ENCODE data around the gene LMOD2.
A peak's percentile ranks its signal among the peaks of the same experiment; 100 is the strongest.
"Not testable (repeated sequence)": the region's sequence is repeated elsewhere in the genome, so short reads cannot be mapped to it uniquely, and the experiment has no call there.

LMOD2 gene, protein sequence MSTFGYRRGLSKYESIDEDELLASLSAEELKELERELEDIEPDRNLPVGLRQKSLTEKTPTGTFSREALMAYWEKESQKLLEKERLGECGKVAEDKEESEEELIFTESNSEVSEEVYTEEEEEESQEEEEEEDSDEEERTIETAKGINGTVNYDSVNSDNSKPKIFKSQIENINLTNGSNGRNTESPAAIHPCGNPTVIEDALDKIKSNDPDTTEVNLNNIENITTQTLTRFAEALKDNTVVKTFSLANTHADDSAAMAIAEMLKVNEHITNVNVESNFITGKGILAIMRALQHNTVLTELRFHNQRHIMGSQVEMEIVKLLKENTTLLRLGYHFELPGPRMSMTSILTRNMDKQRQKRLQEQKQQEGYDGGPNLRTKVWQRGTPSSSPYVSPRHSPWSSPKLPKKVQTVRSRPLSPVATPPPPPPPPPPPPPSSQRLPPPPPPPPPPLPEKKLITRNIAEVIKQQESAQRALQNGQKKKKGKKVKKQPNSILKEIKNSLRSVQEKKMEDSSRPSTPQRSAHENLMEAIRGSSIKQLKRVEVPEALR

DNA sequence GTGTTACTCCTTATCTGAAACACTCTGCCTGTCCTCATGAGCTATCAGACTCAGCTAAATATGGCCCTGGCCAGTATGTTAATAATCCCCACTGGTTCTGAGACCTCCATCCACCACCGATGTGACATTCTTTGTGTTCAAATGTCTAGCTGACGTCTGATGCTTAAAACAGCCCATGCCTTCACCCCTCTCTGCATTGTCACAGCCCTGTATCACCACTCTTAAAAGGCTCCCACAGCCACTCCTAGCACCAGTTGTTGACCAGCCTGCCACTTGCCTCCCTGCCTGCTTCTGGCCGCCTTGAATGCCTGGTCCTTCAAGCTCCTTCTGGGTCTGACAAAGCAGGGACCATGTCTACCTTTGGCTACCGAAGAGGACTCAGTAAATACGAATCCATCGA, at the start of gene LMOD2:
TSS of gene LMOD2 (plus strand) at position 253 of the 400 bp plus-strand sequence. CDS start at position 351, 98 bp downstream.
- DNase-seq: no peak

DNA sequence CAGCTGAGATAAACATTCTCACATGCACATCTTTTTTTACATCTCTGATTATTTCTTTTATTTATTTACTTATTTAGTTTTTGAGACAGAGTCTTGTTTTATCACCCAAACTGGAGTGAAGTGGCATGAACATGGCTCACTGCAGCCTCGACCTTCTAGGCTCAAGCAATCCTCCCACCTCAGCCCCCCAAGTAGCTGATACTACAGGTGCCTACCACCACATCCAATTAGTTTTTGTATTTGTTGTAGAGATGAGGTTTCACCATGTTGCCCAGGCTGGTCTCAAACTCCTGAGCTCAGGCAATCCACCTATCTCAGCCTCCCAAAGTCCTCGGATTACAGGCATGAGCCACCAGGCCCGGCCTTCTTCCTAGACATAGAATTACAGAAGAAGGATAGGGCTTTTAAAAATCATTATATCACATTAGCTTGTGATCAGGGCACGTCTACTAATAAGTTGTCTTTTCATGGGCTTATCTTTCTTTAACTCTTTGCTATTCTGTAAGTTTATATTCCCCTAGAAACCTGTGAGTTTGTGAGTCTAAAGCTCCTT, 48.2 kb upstream of the LMOD2 start:
- no peak for DNase-seq

DNA sequence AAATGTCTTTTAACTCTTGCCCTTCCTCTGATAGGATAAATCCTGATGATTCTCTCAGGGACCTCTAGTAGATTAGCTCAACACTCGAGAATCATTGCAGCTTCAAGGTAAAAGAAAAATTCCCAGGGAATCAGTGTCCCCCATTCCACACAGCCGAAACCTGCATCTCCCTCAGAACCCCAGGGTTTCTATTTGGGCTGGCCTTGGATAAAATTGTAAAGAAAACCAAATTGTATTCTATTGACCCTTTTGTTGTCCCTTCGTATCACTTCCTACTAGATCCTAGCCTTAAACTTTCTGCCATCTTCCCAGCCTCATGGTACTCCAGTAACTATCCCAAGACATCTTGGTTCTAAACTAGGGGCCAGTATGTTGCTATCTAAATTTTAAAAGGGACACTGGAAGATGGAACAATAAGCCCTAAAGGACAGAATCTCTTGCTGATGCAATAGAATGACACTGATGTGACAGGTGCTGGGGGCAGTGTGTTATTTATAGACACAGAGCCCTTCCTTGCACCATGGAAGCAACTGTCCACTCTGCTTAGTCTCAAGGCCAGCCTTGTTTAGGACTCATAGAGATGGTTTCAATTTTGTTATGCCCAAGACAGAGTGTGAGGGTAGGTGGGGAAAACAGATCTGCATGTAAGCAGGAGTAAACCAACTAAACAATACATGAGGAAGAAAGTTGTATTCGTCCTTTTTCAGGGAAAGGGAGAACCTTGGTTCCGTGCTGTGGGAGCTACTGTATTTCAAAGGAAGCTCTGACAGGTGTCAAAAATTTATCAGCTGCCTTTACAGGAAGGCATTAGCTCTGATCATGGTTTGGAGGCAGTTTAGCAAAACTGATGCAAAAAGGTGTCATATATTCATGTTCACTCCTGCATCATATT, 46.4 kb upstream of the LMOD2 start:
- no peak for DNase-seq

DNA sequence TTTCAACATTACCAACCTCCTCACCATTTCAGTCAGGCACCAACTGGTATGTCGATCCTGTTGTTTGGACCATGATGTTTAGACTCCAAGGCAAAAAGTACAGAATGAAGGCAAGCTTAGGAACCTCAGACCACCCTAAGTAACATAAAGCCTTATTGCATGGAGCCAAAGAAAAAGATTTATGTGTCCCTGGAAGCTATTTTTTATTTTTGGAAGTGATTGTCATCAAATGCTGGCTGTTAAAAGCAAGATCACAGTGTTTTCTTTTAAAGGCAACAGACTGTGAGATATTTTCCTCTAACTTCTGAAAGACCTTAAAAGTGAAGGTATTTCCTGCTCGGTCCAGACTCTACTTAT, 45.8 kb upstream of the LMOD2 start:
- no peak for DNase-seq

DNA sequence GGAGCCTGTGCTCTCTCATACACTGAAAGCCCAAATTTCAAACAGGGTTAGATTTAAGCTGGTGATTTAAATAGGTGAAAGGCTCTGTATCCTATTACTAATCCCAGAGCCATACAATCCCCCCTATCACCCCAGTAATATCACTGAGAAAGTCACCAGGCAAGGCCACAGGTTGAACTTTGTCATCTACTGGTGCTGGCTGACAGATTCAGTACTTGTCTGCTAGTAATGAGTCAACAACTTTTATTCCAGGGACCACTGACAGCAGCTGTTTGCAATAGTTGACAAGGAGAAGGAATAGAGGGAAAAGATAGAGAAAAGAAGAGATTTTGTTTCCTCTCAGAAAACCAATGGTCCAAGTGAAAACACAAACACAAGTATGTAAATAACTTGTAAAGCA, 43.6 kb upstream of the LMOD2 start:
- DNase-seq: no peak

DNA sequence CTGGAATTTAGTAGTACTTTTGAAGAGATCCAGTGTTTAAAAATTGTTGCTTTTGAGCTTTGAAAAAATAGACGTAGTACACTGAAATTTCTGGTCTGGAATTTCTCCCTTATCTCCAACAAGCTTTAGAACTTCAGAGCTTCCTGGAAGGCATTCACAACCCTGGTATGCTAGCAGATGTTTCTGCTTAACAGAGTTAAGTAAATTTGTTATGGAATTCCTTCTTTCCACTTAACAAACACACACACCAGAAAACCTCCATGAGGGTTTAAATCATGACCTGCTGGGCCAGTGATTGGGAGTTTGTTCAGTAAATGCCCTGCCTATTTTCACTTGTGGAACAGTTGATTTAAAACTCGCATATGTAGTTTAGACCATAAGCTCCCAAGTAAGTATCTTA, 40.3 kb upstream of the LMOD2 start:
- no peak for DNase-seq

DNA sequence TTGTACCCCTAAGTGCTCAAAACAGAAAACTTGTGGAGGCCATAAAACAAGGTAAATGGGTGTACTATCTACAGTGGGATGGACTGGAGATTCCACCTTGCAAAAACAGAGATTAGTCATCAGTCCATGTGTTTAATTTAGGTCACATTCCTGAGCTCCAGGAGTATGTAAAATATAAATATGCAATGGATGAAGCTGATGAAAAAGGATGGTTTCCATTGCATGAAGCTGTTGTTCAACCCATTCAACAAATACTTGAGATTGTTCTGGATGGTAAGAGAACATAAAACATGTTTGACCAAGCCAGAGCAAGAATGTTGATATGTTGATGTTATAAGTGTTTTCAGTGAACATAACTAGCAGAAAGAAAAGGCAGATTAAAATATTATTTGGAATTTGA, 39.4 kb upstream of the LMOD2 start:
- no peak for DNase-seq

DNA sequence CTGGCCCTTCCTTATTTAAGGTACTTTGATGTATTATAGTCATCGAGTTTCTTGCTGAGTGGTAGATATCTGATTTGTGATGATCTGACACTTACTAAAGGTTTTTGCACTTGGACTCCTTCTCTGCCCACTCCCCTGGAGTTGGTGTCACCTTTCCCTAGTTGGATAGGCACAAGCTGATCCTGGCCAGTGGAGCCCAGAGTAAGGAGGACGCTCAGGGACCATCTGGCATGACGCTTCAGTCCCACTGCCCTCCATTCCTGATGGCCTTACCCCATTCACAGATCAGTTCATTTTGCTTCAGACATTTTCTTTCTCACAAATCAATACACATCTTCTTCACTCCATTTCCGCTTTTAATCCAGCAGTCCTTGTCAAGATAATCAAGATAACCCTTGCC, 34.0 kb upstream of the LMOD2 start:
- DNase-seq: peak; percentile 8

DNA sequence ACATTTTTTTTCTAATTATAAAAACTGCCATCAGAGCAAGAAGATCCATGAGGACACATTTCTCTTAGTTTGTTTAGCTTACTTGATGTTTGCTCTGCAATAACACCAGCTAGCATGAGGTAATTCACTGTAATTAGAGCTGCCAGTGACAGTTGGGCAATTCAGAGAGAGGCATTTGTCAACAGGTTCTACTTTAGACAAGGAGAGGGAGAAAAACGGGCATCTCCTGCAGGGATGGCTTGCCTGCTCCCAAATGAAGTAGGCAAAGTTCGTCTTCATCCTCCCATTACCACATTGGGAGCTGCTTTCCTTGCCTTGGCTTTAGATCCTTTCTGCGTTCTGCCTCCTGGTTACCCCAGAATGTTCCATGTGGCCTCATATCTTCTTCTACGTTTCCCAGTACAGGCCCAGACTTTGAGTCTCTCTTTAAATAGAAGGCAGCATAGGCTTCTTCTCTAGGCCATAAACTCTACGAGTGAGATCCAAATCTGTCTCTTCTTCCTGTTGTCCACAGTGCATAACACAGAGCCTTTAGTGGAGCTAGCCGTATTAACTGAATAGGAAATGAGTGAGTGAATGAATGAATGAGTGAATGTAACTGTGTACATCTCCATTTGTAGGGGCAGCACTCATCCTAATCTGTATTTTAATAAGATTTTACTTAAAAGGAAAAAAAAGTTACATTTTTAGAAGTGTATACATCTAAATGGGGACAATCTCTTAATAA, 32.8 kb upstream of the LMOD2 start:
- peak; percentile 85 for DNase-seq

DNA sequence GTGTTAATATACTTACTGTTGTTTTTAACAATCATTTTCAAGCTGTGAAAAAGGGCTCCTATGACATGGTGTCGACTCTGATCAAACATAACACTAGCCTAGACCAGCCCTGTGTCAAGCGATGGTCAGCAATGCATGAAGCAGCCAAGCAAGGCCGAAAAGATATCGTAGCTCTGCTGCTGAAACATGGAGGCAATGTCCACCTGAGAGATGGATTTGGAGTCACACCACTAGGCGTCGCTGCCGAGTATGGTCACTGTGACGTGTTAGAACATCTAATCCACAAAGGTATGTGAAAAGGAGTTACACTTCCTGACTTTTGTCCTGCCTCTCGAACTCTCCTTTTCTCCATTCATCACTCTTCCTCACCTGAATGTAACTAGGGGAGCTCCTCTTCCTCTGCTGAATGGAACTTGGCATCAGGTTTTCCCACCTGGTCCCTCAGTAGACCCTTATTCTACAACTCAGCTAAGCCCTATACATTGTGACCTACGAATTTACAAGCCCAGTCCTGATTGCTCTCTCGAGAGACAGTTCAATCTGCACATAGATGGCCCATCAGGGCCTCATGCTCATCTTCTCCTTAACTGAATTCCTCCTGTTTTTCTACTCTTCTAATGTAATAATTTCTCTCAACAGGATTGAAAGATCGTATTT, 31.0 kb upstream of the LMOD2 start:
- DNase-seq: no peak

DNA sequence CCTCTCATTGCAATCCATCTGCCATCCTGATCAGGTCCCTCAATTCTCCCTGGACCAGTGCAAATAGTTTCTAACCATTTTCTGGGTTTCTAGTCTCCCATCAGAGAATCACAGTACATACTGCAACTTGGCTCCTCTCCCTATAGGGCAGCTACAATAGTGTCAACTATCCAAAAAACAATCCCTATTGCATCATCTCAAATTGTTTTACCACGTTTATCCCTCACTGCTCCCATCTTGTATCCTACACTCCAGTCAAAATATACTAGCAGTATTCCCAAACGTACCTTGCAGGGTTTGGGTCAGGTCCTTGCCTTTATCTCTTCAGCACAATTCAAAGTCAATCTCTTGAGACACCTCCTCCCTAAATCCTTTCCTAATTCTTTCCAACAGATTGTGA, 30.4 kb upstream of the LMOD2 start:
- no peak for DNase-seq

DNA sequence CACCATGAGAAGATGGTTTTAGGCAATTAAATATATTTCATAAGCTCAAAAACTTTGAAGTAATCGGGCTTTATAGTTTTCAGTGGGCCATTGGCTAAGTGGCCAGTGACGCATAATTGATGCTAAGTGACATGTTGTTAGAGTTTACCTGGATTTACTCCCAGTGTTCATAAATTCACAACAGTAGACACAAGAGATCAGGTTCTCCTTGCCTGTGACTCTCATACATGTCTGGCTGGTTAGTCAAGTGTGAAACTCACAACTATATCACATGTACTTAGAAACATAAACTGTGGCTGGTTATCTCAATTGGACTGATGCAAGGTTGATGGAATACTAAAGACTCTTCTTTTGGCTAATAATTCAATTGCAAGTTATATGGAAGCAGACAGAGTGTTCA, 27.8 kb upstream of the LMOD2 start:
- DNase-seq: no peak

DNA sequence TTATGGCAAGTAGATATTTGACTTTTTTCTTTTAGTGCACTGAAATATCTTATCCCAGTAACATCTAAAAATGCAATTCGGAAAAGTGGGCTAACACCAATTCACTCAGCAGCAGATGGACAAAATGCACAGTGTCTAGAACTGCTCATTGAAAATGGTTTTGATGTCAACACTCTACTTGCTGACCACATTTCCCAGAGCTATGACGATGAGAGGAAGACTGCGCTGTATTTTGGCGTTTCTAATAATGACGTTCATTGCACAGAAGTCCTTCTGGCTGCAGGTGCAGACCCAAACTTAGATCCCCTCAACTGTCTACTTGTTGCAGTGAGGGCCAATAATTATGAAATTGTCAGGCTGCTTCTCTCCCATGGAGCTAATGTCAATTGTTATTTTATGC, 26.8 kb upstream of the LMOD2 start:
- DNase-seq: no peak

DNA sequence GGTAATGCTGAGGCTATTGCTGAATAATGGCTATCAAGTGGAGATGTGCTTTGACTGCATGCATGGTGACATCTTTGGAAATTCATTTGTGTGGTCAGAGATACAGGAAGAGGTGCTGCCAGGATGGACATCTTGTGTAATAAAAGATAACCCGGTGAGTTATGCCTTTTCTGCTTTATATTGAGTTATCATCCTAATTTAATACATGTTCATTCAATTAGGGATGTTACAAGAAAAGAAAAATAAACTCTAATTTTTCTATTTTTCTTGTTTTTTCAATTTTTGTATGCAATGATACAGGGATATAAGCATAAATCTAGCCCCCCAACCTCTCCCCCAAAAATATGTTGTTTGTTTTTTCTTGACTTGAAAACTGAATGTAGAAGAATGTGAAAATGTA, 26.4 kb upstream of the LMOD2 start:
- DNase-seq: no peak

DNA sequence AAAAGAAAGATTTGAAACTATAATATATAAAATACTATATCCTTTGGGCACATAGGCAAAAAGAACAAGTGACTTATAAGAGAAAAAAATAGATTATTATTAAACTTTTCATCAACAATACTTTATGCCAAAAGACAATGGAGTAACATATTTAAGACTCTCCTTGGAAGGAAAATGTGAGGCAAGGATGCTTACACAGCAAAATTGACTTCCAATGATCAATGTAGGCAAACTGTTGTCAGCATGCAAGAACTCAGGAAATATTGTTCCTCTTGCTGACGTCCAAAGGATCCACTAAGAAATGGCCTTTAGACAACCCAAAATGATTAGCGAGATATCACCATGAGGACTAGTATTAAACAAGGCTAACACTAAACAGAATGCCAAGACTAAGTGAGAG, 22.9 kb upstream of the LMOD2 start:
- DNase-seq: no peak

DNA sequence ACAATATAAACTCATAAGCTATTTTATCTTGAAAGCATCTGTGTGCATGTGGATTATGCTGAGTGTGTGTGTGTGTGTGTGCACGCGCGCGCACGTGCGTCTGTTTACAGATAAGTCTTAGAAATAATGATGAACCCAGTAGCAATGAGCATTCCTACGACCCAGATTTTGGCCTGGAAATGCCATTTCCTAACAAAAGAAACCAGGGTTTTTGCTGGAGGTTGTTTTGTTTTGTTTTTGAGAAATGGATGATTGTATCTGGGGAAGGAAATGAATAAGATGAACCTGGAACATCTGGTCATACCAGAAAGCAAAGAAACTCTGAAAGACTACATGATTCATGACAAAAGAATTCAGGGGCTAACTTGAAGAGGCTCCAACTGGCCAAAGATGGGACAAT, 22.1 kb upstream of the LMOD2 start:
- no peak for DNase-seq

DNA sequence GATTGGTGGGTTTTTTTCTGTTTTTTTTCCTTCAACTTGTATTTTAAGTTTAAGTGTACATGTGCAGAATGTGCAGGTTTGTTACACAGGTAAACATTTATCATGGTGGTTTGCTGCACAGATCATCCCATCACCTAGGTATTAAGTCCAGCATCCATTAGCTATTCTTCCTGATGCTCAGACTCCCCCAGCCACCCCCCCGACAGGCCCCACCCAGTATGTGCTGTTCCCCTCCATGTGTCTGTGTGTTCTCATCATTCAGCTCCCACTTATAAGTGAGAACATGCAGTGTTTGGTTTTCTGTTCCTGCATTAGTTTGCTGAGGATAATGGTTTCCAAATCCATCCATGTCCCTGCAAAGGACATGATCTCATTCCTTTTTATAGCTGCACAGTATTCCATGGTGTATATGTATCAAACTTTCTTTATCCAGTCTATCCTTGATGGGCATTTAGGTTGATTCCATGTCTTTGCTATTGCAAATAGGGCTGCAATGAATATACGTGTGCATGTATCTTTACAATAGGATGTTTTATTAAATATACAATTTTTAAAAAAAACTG, 21.6 kb upstream of the LMOD2 start:
- DNase-seq: not testable (repeated sequence)

DNA sequence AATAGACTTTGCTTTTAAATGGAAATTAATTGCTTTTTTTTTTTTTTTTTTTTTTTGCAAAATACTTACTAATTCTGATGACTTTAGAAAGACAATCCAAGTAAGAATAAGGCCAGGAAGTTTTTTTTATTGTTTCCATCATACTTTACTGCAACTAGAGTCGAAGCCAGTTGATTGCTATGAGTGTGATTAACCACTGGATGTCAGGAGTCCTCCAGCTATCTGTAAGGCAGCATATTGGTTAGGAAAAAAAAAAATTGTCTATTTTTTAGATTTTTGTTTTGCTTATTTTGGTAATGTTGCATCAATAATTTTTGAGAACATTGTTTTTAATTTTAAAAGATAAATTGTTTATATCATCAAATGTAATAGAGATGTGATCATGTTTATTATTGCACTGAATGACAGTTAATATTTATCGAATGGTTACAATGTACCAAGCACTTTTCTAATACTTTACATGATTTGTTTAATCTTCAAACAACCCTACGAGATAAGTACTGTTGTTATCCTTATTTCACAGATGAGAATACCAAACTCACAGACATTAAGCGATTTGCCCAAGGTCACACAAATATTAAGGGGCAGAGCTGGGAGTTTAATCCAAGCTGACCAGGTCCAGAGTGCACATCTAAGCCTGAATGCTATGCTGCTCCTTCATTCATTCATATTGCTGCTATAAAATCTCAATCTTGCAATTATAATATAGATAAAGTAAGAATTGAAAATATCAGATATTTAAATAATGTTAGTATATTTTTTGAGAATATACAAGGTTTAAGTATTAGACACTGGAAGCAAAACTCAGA, 19.9 kb upstream of the LMOD2 start:
- DNase-seq: no peak

DNA sequence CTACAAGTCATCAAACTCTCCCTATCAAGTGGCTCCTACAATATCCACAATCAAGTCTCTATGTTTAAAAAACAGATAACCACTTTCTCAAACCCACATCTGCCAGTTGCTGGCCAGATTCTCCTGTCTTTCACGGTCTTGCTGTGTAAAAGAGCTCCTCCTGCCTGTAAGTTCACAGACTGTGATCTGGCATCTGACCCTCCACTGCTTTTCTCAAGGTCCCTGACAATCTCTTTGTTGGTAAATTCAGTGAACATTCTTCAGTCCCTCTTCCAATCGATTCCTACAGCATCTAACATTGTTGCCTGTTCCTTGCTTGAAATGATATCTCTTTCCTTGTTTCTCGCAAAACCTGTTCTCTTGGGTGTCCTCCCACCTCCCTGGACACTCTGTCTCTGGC, 18.5 kb upstream of the LMOD2 start:
- no peak for DNase-seq

DNA sequence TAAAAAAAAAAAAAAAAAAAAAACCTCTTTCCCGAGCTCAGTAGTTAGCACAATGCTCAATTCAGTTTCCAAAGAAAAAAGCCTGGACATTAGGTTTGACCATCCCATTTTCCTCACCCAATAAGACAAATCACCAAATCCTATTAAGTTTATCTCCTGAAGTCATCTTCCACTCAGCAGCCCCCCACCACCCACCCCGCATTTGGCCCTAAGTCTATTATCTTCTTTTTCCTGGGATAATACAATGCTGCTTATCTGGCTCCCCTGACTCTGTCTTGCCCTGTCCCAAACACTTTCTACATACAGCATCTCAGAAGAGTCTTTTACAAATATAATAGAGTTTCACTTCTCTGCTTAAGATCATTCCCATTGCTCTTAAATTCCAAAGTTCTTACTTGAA, 17.8 kb upstream of the LMOD2 start:
- DNase-seq: no peak

DNA sequence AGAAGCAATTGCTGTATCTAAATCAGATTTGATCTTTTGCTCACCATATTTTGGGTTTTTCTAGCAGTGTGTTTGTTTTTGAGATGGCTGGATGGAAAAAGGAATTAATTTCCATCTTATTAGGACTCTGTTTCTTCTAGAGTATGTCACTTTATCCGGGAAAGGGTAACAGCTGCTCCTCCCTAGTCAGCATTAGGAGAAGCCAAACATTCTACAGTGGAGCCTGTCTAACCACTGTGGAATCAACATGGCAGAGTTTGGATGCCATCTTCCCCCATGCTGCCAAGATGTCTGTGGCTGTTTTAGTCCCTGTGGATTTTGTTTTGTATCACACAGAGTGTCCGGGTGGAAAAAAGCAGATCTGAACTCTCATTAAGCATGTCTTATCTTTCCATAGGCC, 16.0 kb upstream of the LMOD2 start:
- no peak for DNase-seq

Data from NCI-H1092 (cell line).